Prostate gland (tissue), 2 donors: Measurements from ENCODE around the gene ADARB2.

Experiments
- POLR2A ChIP-seq: fragments of 450-650 bp; IDR thresholded peaks from one replicate; pipeline ENCODE4 v1.6.1; 2016; ENCODE audit warnings: antibody characterized with exemption, mild to moderate bottlenecking
- TF ChIP-seq, protein P1 (sequence below), 4 experiments: fragments of 200-600 bp in 2 of 4; fragments of 450-650 bp in 2 of 4; sonication (generic) in 2 of 4; IDR thresholded peaks; 1 replicate in 3 of 4; 2 replicates in 1 of 4; pipeline ENCODE4 v1.5.1; 2016 to 2019; ENCODE audit warnings: antibody characterized with exemption in 4 of 4, mild to moderate bottlenecking in 2 of 4, moderate library complexity in 2 of 4

GRCh38 chr10:1670541-1671365 lies 66.6 kb downstream of the ADARB2 start:
- TF ChIP-seq, protein P1, sequence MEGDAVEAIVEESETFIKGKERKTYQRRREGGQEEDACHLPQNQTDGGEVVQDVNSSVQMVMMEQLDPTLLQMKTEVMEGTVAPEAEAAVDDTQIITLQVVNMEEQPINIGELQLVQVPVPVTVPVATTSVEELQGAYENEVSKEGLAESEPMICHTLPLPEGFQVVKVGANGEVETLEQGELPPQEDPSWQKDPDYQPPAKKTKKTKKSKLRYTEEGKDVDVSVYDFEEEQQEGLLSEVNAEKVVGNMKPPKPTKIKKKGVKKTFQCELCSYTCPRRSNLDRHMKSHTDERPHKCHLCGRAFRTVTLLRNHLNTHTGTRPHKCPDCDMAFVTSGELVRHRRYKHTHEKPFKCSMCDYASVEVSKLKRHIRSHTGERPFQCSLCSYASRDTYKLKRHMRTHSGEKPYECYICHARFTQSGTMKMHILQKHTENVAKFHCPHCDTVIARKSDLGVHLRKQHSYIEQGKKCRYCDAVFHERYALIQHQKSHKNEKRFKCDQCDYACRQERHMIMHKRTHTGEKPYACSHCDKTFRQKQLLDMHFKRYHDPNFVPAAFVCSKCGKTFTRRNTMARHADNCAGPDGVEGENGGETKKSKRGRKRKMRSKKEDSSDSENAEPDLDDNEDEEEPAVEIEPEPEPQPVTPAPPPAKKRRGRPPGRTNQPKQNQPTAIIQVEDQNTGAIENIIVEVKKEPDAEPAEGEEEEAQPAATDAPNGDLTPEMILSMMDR (IDR thresholded peaks at IDR 0.05): no peak
- no peak for TF ChIP-seq POLR2A
